Tibial artery (tissue), 4 donors: ENCODE measurements around the gene OR2M3.

Experiments used
- DNase-seq, 2 donors: peaks; one replicate each; pipeline ENCODE4 v3.0.0-alpha.2; 2019
- H3K27ac ChIP-seq, 2 donors: fragments of 200-600 bp; sonication (generic) in 1 of 2; 1 replicate in 1 of 2; 2 replicates in 1 of 2; pipeline ENCODE4 v1.5.1; 2018 to 2019; ENCODE audit warnings: mild to moderate bottlenecking in 1 of 2
- H3K27me3 ChIP-seq, 2 donors: fragments of 200-600 bp; sonication (generic) in 1 of 2; one replicate each; pipeline versions ENCODE4 v1.5.1 to v1.6.0; 2016 to 2019
- H3K36me3 ChIP-seq, 3 donors: fragments of 200-600 bp; sonication (generic) in 2 of 3; one replicate each; pipeline ENCODE4 v1.5.1; 2016 to 2019; ENCODE audit warnings: mild to moderate bottlenecking in 2 of 3
- H3K4me1 ChIP-seq, 4 donors: fragments of 200-600 bp; sonication (generic) in 2 of 4; 1 replicate in 3 of 4; 2 replicates in 1 of 4; pipeline ENCODE4 v1.5.1; 2016 to 2019
- H3K4me3 ChIP-seq, 2 donors: fragments of 200-600 bp; sonication (generic) in 1 of 2; 1 replicate in 1 of 2; 2 replicates in 1 of 2; pipeline ENCODE4 v1.5.1; 2018 to 2019; ENCODE audit warnings: mild to moderate bottlenecking in 2 of 2
- H3K9me3 ChIP-seq, 3 donors: fragments of 200-600 bp; sonication (generic) in 1 of 3; one replicate each; pipeline ENCODE4 v1.5.1; 2016 to 2019
- CTCF ChIP-seq, 2 experiments: fragments of 200-600 bp in 1 of 2; fragments of 450-650 bp in 1 of 2; IDR thresholded peaks; one replicate each; pipeline ENCODE4 v1.5.1; 2017 to 2019; ENCODE audit warnings: antibody characterized with exemption in 2 of 2, mild to moderate bottlenecking in 1 of 2, moderate library complexity in 1 of 2
- intact Hi-C: fragments of 100-400 bp; cut with DNase I; formaldehyde crosslinking; loops from one replicate; pipeline ENCODE4 v1.15.0; 2023; ENCODE audit warnings: low total_unique reads

OR2M3 gene

GRCh38 chr1:248194117-248194516 is 2.9 kb upstream of the OR2M3 start:
- H3K27me3 ChIP-seq, result no peaks in the 10 kb centered on the region
- H3K27ac ChIP-seq, result no peak overlapping the region
- intact Hi-C loops, result no loop called here
- H3K36me3 ChIP-seq, result no peaks in the 10 kb centered on the region
- H3K9me3 ChIP-seq, result no peaks in the 10 kb centered on the region
- no peaks in the 10 kb centered on the region for H3K4me1 ChIP-seq
- H3K4me3 ChIP-seq, result no peak overlapping the region
- DNase-seq, result no peak
- no peak for TF ChIP-seq CTCF (IDR thresholded peaks at IDR 0.05)

- H3K4me3 ChIP-seq, result no peak overlapping the region
- H3K27ac ChIP-seq, result no peak overlapping the region
- DNase-seq, result no peak
- H3K36me3 ChIP-seq, result no peaks in the 10 kb centered on the region
- no peaks in the 10 kb centered on the region for H3K27me3 ChIP-seq
- intact Hi-C loops, result no loop called here
- TF ChIP-seq CTCF (IDR thresholded peaks at IDR 0.05), result no peak
- no peaks in the 10 kb centered on the region for H3K4me1 ChIP-seq
- H3K9me3 ChIP-seq, result no peaks in the 10 kb centered on the region
Observed at GRCh38 chr1:248215880-248216279, 18.8 kb downstream of the OR2M3 start.

GRCh38 chr1:248225537-248225936 is 28.5 kb downstream of the OR2M3 start:
- DNase-seq, result no peak
- TF ChIP-seq CTCF (IDR thresholded peaks at IDR 0.05), result no peak
- Histone ChIP-seq H3K4me1 (no peaks in the 10 kb centered on the region), H3K27ac (no peak overlapping the region), H3K9me3 (peaks cover 0 to 7% (median 0%) of the 10 kb centered on the region in 3 donors), H3K36me3 (no peaks in the 10 kb centered on the region), H3K4me3 (no peak overlapping the region), H3K27me3 (no peaks in the 10 kb centered on the region)
- intact Hi-C loops, result no loop called here

- Histone ChIP-seq H3K4me1 (no peaks in the 10 kb centered on the region), H3K9me3 (peaks cover 0 to 7% (median 0%) of the 10 kb centered on the region in 3 donors), H3K4me3 (no peak overlapping the region), H3K27ac (no peak overlapping the region), H3K36me3 (no peaks in the 10 kb centered on the region), H3K27me3 (no peaks in the 10 kb centered on the region)
- no peak for TF ChIP-seq CTCF (IDR thresholded peaks at IDR 0.05)
- intact Hi-C loops, result no loop called here
- no peak for DNase-seq
Observed at GRCh38 chr1:248229360-248229908, 32.4 kb downstream of the OR2M3 start.

- Histone ChIP-seq H3K27me3 (no peaks in the 10 kb centered on the region), H3K9me3 (peaks cover 0 to 7% (median 0%) of the 10 kb centered on the region in 3 donors), H3K4me3 (no peak within 1 kb of the TSS), H3K27ac (no peak within 1 kb of the TSS), H3K36me3 (no peaks in the 10 kb centered on the region), H3K4me1 (no peaks in the 10 kb centered on the region)
- no peak for TF ChIP-seq CTCF (IDR thresholded peaks at IDR 0.05)
- intact Hi-C loops, result no loop called here
- DNase-seq, result no peak
Observed at GRCh38 chr1:248231117-248231516, 34.1 kb downstream of the OR2M3 start, which contains the start of gene OR2M4. Gene OR2M4, plus strand, starts transcription at chr1:248231417. Its CDS starts 7,512 bp downstream, at chr1:248238929.

GRCh38 chr1:248239478-248239877 is 42.4 kb downstream of the OR2M3 start:
- Histone ChIP-seq H3K27ac (no peak overlapping the region), H3K4me3 (no peak overlapping the region), H3K36me3 (no peaks in the 10 kb centered on the region), H3K27me3 (no peaks in the 10 kb centered on the region), H3K4me1 (no peaks in the 10 kb centered on the region), H3K9me3 (no peaks in the 10 kb centered on the region)
- DNase-seq, result no peak
- intact Hi-C loops, result no loop called here
- TF ChIP-seq CTCF (IDR thresholded peaks at IDR 0.05), result no peak
